K562 (cell line): ENCODE measurements around the gene FKRP.
A peak's percentile ranks its signal among the peaks of the same experiment; 100 is the strongest.

Source experiments
- DEAF1 ChIP-seq: fragments of 450-650 bp; formaldehyde crosslinking; IDR thresholded peaks from 2 replicates; pipeline ENCODE4 v1.4.0; 2020; ENCODE audit warnings: mild to moderate bottlenecking, moderate library complexity
- EGR1 ChIP-seq: fragments of 450-650 bp; conservative IDR thresholded peaks from 2 replicates; pipeline ENCODE4 v1.6.1; 2017; ENCODE audit warnings: mild to moderate bottlenecking
- ESRRA ChIP-seq: fragments of 450-650 bp; IDR thresholded peaks from 2 replicates; pipeline ENCODE4 v1.6.1; 2014; ENCODE audit warnings: low read depth, mild to moderate bottlenecking, moderate library complexity, borderline replicate concordance
- ETS1 ChIP-seq: conservative IDR thresholded peaks from 2 replicates; pipeline ENCODE4 v1.6.1; 2011; ENCODE audit warnings: low read depth, mild to moderate bottlenecking, low read length; ENCODE audit not compliant: control insufficient read depth
- FOXM1 ChIP-seq, 2 experiments: fragments of 450-650 bp in 1 of 2; sonication (generic) in 1 of 2; formaldehyde crosslinking in 1 of 2; IDR thresholded peaks; 2 replicates each; pipeline versions ENCODE4 v1.6.1 to v1.9.0; 2017 to 2022; ENCODE audit warnings: low read depth in 2 of 2, mild to moderate bottlenecking in 2 of 2, missing genetic modification reagents in 1 of 2, moderate library complexity in 1 of 2
- KLF6 ChIP-seq: fragments of 250-450 bp; sonication (Bioruptor Pico); IDR thresholded peaks from 2 replicates; pipeline ENCODE4 v1.4.0; 2020; ENCODE audit warnings: mild to moderate bottlenecking, moderate library complexity, borderline replicate concordance
- POLR2A ChIP-seq: fragments of 450-650 bp; conservative IDR thresholded peaks from 2 replicates; pipeline ENCODE4 v1.6.1; 2016
- SMAD3 ChIP-seq: fragments of 450-650 bp; formaldehyde crosslinking; conservative IDR thresholded peaks from 2 replicates; pipeline ENCODE4 v1.4.0; 2020; ENCODE audit warnings: mild to moderate bottlenecking
- TFE3 ChIP-seq: fragments of 450-650 bp; formaldehyde crosslinking; IDR thresholded peaks from 2 replicates; pipeline ENCODE4 v1.4.0; 2020; ENCODE audit warnings: mild to moderate bottlenecking, mixed read lengths
- ZBTB11 ChIP-seq, 3 experiments: fragments of 200-800 bp in 1 of 3; fragments of 250-450 bp in 1 of 3; fragments of 450-650 bp in 1 of 3; sonication (Bioruptor Pico) in 1 of 3; sonication (Bioruptor generic) in 1 of 3; formaldehyde crosslinking in 1 of 3; IDR thresholded peaks; 2 replicates each; pipeline versions ENCODE4 v1.6.1 to v1.8.0; 2016 to 2022; ENCODE audit warnings: mild to moderate bottlenecking in 2 of 3, missing genetic modification characterization in 2 of 3, missing compliant biosample characterization in 1 of 3, moderate library complexity in 1 of 3
- ZC3H4 ChIP-seq: sonication (generic); formaldehyde crosslinking; IDR thresholded peaks from 2 replicates; pipeline ENCODE4 v1.9.0; 2021; ENCODE audit warnings: missing genetic modification reagents, borderline replicate concordance
- ZNF282 ChIP-seq: sonication (generic); formaldehyde crosslinking; IDR thresholded peaks from 2 replicates; pipeline ENCODE4 v1.8.1; 2023; ENCODE audit warnings: missing genetic modification reagents
- TF ChIP-seq, protein P1 (sequence below): sonication (generic); formaldehyde crosslinking; IDR thresholded peaks from 2 replicates; pipeline ENCODE4 v1.4.0; 2020; ENCODE audit warnings: mild to moderate bottlenecking, missing genetic modification reagents

- no peak for TF ChIP-seq TFE3 (CRISPR knock-in tag)
- peak; percentile 15; the same call in 1 of the 2 replicates for TF ChIP-seq FOXM1 (IDR thresholded peaks at IDR 0.05; ENCODE audit: low read depth)
- TF ChIP-seq FOXM1 (CRISPR knock-in tag; IDR thresholded peaks at IDR 0.05; ENCODE audit: low read depth) = no peak
- no peak for TF ChIP-seq POLR2A
- TF ChIP-seq KLF6 (CRISPR knock-in tag) = no peak
- TF ChIP-seq ZNF282 (CRISPR knock-in tag) = no peak
- no peak for TF ChIP-seq SMAD3 (CRISPR knock-in tag)
- TF ChIP-seq ESRRA = no peak
- no peak for TF ChIP-seq ETS1
- TF ChIP-seq, protein P1, sequence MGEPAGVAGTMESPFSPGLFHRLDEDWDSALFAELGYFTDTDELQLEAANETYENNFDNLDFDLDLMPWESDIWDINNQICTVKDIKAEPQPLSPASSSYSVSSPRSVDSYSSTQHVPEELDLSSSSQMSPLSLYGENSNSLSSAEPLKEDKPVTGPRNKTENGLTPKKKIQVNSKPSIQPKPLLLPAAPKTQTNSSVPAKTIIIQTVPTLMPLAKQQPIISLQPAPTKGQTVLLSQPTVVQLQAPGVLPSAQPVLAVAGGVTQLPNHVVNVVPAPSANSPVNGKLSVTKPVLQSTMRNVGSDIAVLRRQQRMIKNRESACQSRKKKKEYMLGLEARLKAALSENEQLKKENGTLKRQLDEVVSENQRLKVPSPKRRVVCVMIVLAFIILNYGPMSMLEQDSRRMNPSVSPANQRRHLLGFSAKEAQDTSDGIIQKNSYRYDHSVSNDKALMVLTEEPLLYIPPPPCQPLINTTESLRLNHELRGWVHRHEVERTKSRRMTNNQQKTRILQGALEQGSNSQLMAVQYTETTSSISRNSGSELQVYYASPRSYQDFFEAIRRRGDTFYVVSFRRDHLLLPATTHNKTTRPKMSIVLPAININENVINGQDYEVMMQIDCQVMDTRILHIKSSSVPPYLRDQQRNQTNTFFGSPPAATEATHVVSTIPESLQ = no peak
- TF ChIP-seq DEAF1 = no peak
- TF ChIP-seq EGR1 = no peak
- TF ChIP-seq ZBTB11 (CRISPR knock-in tag; IDR thresholded peaks at IDR 0.05) = no peak
- no peak for TF ChIP-seq ZC3H4 (CRISPR knock-in tag)
Measured at GRCh38 chr19:46791944-46792343, 46.1 kb downstream of the FKRP start.
